Endothelial cell of umbilical vein (primary cell): Measurements from ENCODE around the gene ZNF567. TPM values are rescaled to one million over a fixed set of nuclear protein-coding genes. Genes with fewer than 3 reads are reported as not detected.

ENCODE experiments used
- BruUV-seq: library from RNA; stranded (reverse); fragments of 400-500 nt; replicated peaks from 2 replicates; lab custom pipeline; 2021; lab: Mats Ljungman, UMichigan
- CTCF ChIA-PET: fragments of 300-600, 350-600 bp; sonication (Branson Sonifier 250); formaldehyde crosslinking; loops from one replicate; lab custom pipeline; 2021; ENCODE audit warnings: antibody characterized with exemption, inconsistent platforms; lab: Charles Lee
- POLR2A ChIA-PET: fragments of 300-600, 350-600 bp; sonication (Branson Sonifier 250); formaldehyde crosslinking; loops from one replicate; lab custom pipeline; 2021; ENCODE audit warnings: antibody characterized with exemption, inconsistent platforms; lab: Charles Lee
- DNase-seq: peaks from one replicate; pipeline ENCODE4 v3.0.0-alpha.2; 2011; ENCODE audit warnings: low read depth, low spot score
- FAIRE-seq: peaks from 2 replicates; lab custom pipeline; 2011; peaks lifted over from hg19 to GRCh38; lab: Jason Lieb, UNC
- H2AFZ ChIP-seq: 2 replicates; pipeline ENCODE4 v1.6.0; 2012; ENCODE audit warnings: low read depth, low read length, control low read depth, inconsistent platforms
- H3K27ac ChIP-seq: 2 replicates; pipeline ENCODE4 v1.5.1; 2011; ENCODE audit warnings: low read depth, mild to moderate bottlenecking, control low read depth, low read length, moderate library complexity; ENCODE audit not compliant: insufficient read depth
- H3K27me3 ChIP-seq, 2 experiments: 2 replicates each; pipeline versions ENCODE4 v1.6.0 to v1.6.1; 2011; ENCODE audit warnings: low read length in 2 of 2, mixed read lengths in 1 of 2; ENCODE audit not compliant: control insufficient read depth in 2 of 2, insufficient read depth in 2 of 2
- H3K36me3 ChIP-seq, 2 experiments: 2 replicates in 1 of 2; 3 replicates in 1 of 2; pipeline ENCODE4 v1.5.1; 2011; ENCODE audit warnings: low read length in 2 of 2, mild to moderate bottlenecking in 1 of 2, moderate library complexity in 1 of 2; ENCODE audit not compliant: control insufficient read depth in 2 of 2, insufficient read depth in 2 of 2; ENCODE audit errors: extremely low read depth in 1 of 2
- H3K4me1 ChIP-seq: 3 replicates; pipeline ENCODE4 v1.5.1; 2011; ENCODE audit warnings: mild to moderate bottlenecking, low read length; ENCODE audit not compliant: control insufficient read depth, insufficient read depth; ENCODE audit errors: extremely low read depth
- H3K4me2 ChIP-seq: 2 replicates; pipeline ENCODE4 v1.6.1; 2011; ENCODE audit warnings: low read length, control low read depth, mixed read lengths; ENCODE audit not compliant: insufficient read depth
- H3K4me3 ChIP-seq, 3 experiments: fragments of 200-600 bp in 1 of 3; sonication (generic), shearing (Covaris generic) in 1 of 3; replicated peaks in 1 of 3; 2 replicates each; pipeline ENCODE4 v1.5.1; 2011 to 2016; ENCODE audit warnings: control low read depth in 3 of 3, low read length in 3 of 3, mild to moderate bottlenecking in 2 of 3, inconsistent platforms in 1 of 3, low read depth in 1 of 3, moderate library complexity in 1 of 3; ENCODE audit not compliant: insufficient read depth in 1 of 3
- H3K79me2 ChIP-seq: 2 replicates; pipeline ENCODE4 v1.6.0; 2012; ENCODE audit warnings: low read length, inconsistent platforms; ENCODE audit not compliant: control insufficient read depth, insufficient read depth
- H3K9ac ChIP-seq: replicated peaks from 2 replicates; pipeline ENCODE3; 2011; ENCODE audit warnings: low read length, control low read depth; ENCODE audit not compliant: insufficient read depth; ENCODE audit errors: extremely low read depth
- H3K9me1 ChIP-seq: replicated peaks from 3 replicates; pipeline ENCODE4 v1.6.0; 2011; ENCODE audit warnings: mild to moderate bottlenecking, low read length; ENCODE audit not compliant: control insufficient read depth, insufficient read depth; ENCODE audit errors: extremely low read depth
- H3K9me3 ChIP-seq: replicated peaks from 2 replicates; pipeline ENCODE4 v1.5.1; 2012; ENCODE audit warnings: low read length, inconsistent platforms; ENCODE audit not compliant: control insufficient read depth, insufficient read depth
- H4K20me1 ChIP-seq: replicated peaks from 2 replicates; pipeline ENCODE3; 2011; ENCODE audit warnings: mild to moderate bottlenecking, low read length; ENCODE audit not compliant: control insufficient read depth, insufficient read depth; ENCODE audit errors: extremely low read depth
- EZH2 ChIP-seq: IDR thresholded peaks from 2 replicates; pipeline ENCODE4 v1.6.1; 2012; ENCODE audit warnings: borderline replicate concordance, low read depth, mild to moderate bottlenecking, moderate library complexity, low read length, inconsistent platforms; ENCODE audit not compliant: severe bottlenecking
- FOS ChIP-seq: IDR thresholded peaks from 2 replicates; pipeline ENCODE4 v1.6.1; 2011; ENCODE audit warnings: mild to moderate bottlenecking, low read length, moderate library complexity, borderline replicate concordance; ENCODE audit not compliant: insufficient read depth
- GATA2 ChIP-seq: IDR thresholded peaks from 2 replicates; pipeline ENCODE4 v1.7.0; 2011; ENCODE audit warnings: low read depth, mild to moderate bottlenecking, moderate library complexity, mixed read lengths, low read length; ENCODE audit not compliant: insufficient read length, insufficient read depth
- JUN ChIP-seq: IDR thresholded peaks from 2 replicates; pipeline ENCODE4 v1.6.1; 2011; ENCODE audit warnings: borderline replicate concordance, low read depth; ENCODE audit not compliant: insufficient read length, insufficient read depth
- MAX ChIP-seq: IDR thresholded peaks from 2 replicates; pipeline ENCODE4 v1.6.1; 2011; ENCODE audit not compliant: insufficient read depth, insufficient read length
- MYC ChIP-seq: IDR thresholded peaks from one replicate; pipeline ENCODE4 v1.6.1; 2011; ENCODE audit warnings: mild to moderate bottlenecking, low read depth, low read length
- POLR2A ChIP-seq: IDR thresholded peaks from 2 replicates; pipeline ENCODE4 v1.6.1; 2012; ENCODE audit warnings: low read depth, mild to moderate bottlenecking, control low read depth, low read length
- POLR2AphosphoS5 ChIP-seq: IDR thresholded peaks from 2 replicates; pipeline ENCODE4 v1.6.1; 2012; ENCODE audit warnings: low read depth, mild to moderate bottlenecking, control low read depth, low read length, moderate library complexity; ENCODE audit not compliant: insufficient read depth
- dilution Hi-C: fragments of 300-500 bp; cut with MboI; formaldehyde crosslinking; loops from one replicate; pipeline ENCODE4 v1.15.0; 2019; ENCODE audit warnings: low sequenced_read_pairs; ENCODE audit not compliant: extremely low pct_ligation_motif_present
- intact Hi-C: fragments of 100-400 bp; cut with micrococcal nuclease; formaldehyde crosslinking; loops from one replicate; pipeline ENCODE4 v1.10.0; 2022
- polyA plus RNA-seq, 4 experiments: library from polyadenylated mRNA; depleted of rRNA in 3 of 4; stranded (reverse) in 3 of 4; unstranded in 1 of 4; fragments of >200 nt; gene quantifications; 2 replicates each; pipeline versions ENCODE4 v1.2.1 to v1.2.3, GENCODE V29; 2011 to 2012; ENCODE audit warnings: missing spikeins in 1 of 4
- total RNA-seq: library from RNA; stranded (reverse); gene quantifications from 2 replicates; pipeline ENCODE4 v1.2.3, GENCODE V29; 2021
- TF ChIP-seq, protein P1 (sequence below), 2 donors: IDR thresholded peaks; 1 replicate in 1 of 2; 2 replicates in 1 of 2; pipeline ENCODE4 v1.5.1; 2011; ENCODE audit warnings: low read length in 2 of 2, mild to moderate bottlenecking in 2 of 2, moderate library complexity in 2 of 2, control low read depth in 1 of 2, inconsistent platforms in 1 of 2, low read depth in 1 of 2; ENCODE audit not compliant: insufficient read depth in 1 of 2; ENCODE audit errors: extremely low read depth in 1 of 2

ZNF567 gene
- total and polyA plus RNA-seq, 2 donors (not counting 3 experiments of a cell fraction or from before 2014, with no cell fraction given) = 3.4 to 4.4 TPM

GRCh38 chr19:36668646-36669045 is 18.8 kb upstream of the ZNF567 start:
- dilution Hi-C loops (no loop called here), intact Hi-C loops (loop anchor here (10.0 kb wide), 1 partner anchor 166 kb away; the partner anchor contains the start of gene ZNF790)
- Histone ChIP-seq H3K9me1 (no peaks in the 10 kb centered on the region), H2AFZ (no peak overlapping the region), H3K36me3 (peaks cover 0 to under 1% of the 10 kb centered on the region in 2 experiments), H3K4me3 (no peak overlapping the region), H3K27me3 (no peaks in the 10 kb centered on the region), H3K4me2 (no peak overlapping the region), H3K27ac (no peak overlapping the region), H3K9ac (no peak overlapping the region), H3K9me3 (no peaks in the 10 kb centered on the region), H3K4me1 (no peaks in the 10 kb centered on the region), H3K79me2 (no peaks in the 10 kb centered on the region), H4K20me1 (no peaks in the 10 kb centered on the region)
- TF ChIP-seq MYC (no peak), POLR2A (no peak), JUN (no peak), EZH2 (no peak), POLR2AphosphoS5 (no peak), MAX (no peak), FOS (no peak), GATA2 (no peak)
- TF ChIP-seq, protein P1, sequence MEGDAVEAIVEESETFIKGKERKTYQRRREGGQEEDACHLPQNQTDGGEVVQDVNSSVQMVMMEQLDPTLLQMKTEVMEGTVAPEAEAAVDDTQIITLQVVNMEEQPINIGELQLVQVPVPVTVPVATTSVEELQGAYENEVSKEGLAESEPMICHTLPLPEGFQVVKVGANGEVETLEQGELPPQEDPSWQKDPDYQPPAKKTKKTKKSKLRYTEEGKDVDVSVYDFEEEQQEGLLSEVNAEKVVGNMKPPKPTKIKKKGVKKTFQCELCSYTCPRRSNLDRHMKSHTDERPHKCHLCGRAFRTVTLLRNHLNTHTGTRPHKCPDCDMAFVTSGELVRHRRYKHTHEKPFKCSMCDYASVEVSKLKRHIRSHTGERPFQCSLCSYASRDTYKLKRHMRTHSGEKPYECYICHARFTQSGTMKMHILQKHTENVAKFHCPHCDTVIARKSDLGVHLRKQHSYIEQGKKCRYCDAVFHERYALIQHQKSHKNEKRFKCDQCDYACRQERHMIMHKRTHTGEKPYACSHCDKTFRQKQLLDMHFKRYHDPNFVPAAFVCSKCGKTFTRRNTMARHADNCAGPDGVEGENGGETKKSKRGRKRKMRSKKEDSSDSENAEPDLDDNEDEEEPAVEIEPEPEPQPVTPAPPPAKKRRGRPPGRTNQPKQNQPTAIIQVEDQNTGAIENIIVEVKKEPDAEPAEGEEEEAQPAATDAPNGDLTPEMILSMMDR (IDR thresholded peaks at IDR 0.05; ENCODE audit: extremely low read depth in 1 of 2, insufficient read depth in 1 of 2, low read depth in 1 of 2, low read length in 2 of 2) = no peak
- ChIA-PET POLR2A (no interaction called here), CTCF (no interaction called here)
- BruUV-seq = no TSS peak
- FAIRE-seq (no peak), DNase-seq (no peak)
